Measurements from ENCODE around the gene SLC25A21.

DNA sequence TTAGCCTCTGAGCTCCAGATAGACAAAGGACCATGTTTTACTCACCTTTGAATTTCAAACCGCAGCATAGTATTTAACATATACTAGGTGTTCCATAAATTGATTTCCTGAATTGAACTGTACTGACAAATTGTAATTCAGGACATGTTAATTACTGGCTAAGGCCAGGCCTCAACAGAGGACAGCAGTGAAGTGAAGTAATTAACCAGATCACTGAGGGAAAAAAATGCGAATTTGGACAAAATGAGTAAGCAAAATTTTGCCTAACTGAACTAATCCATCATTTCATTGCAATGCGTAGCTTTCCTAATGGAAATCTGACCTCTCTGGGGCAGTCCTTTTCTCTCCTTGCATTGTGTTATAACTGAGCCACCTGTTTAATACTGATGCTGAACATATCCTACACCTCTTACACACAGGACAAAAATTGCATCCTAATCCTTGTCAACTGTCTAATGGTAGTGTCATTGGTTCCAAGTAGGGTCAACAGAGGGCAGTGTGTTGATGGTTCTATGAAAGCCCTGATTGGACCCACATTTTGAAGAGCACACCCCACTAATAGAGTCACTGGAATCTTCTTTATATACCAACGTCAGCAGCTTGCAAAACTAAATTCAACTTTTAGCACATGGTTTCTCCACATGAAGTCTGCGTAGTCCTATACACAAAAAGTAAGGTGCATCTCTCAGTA lies 148.4 kb downstream of the SLC25A21 start:
- TF ChIP-seq BMI1 (IDR thresholded peaks at IDR 0.05; ENCODE audit: borderline replicate concordance) (no peak), ZNF217 (IDR thresholded peaks at IDR 0.05) (no peak)

Measured in GM12878 (cell line).